NCI-H146 treated with DMSO at 0.1 percent for 48 hours (cell line): ENCODE results near the gene ARHGEF9.
"Not testable (repeated sequence)": the region's sequence is repeated elsewhere in the genome, so short reads cannot be mapped to it uniquely, and the experiment has no call there.

Experiments used
- DNase-seq: peaks from one replicate; lab custom pipeline; 2025; ENCODE audit not compliant: unreplicated experiment; lab: John Stamatoyannopoulos, UW

Gene ARHGEF9

GRCh38 chrX:63664741-63665140 lies 120.3 kb downstream of the ARHGEF9 start:
- DNase-seq, result no peak

DNA sequence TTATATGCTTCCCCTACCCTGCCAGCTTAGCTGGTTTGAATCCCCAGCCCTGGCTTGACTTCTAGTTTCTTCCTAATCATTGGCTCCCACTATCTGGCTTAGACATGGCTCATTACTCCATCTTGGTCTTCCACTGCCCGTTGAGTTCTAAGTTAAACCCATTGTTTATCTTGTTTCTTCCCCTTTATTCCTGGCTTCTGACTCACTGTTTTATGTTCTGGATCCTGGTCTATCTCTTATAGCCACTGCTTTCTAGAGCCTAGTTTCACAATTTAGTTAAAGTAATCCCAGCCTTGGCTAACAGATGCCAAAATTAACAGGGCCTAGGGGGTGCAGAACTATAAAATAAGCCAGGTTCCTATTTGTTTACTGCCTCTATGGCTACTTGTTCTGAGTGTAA lies 120.9 kb downstream of the ARHGEF9 start:
- no peak for DNase-seq

DNA sequence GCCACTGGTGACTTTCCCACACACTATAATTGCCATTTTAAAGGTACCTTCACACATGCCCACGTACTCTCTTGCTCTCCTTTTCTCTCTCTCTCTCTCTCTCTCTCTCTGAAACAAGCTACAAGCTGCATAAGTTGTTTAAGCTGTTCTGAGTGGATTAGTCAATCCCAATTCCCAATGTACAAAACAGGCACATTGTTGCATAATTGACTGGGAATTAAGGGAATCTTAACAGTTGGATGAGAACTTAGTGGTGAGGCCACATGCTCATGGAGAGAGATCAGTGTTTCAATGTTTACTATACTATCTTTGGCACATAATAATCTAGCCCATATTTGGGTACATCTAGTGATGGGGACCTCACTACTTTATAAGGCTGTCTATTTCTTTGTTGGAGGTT lies 123.3 kb downstream of the ARHGEF9 start:
- no peak for DNase-seq

- no peak for DNase-seq
Measured at GRCh38 chrX:63658920-63659319, 126.1 kb downstream of the ARHGEF9 start.

- DNase-seq, result no peak
Measured at GRCh38 chrX:63657821-63658220, 127.2 kb downstream of the ARHGEF9 start.

DNA sequence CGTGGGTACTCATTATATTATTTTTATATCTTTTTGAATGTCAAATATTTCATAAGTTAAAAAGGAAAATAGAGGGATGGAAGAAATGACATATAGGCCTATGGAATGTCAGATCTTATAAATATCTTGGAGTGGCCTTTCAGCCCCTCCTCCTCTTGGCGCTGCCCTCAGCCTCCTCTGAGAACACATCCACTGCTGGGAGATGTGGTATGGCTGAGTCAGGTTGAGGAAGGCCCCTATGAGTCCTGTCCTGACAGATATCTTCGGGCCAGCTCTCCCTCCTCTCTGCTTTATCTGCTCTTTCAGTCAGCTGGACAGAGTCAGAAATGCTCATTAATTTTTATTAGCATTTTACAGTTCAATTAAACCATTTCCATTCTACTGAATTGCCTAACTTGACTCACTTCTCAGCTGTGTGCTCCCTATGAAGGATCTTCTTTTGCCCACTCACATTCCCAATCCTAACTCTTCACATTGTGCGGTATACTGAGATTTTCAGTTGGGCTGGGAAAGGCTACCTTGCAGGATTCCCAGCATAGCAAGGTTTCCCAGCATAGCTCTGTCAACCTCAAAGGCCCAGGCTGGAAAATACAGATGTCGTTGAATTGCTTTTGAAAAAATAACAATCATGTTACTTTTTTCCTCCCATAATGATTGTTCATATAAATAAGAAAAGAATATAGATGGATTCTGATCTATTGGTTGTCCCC lies 128.0 kb downstream of the ARHGEF9 start:
- DNase-seq, result no peak

- DNase-seq, result no peak
Measured at GRCh38 chrX:63652086-63652765, 132.8 kb downstream of the ARHGEF9 start.

DNA sequence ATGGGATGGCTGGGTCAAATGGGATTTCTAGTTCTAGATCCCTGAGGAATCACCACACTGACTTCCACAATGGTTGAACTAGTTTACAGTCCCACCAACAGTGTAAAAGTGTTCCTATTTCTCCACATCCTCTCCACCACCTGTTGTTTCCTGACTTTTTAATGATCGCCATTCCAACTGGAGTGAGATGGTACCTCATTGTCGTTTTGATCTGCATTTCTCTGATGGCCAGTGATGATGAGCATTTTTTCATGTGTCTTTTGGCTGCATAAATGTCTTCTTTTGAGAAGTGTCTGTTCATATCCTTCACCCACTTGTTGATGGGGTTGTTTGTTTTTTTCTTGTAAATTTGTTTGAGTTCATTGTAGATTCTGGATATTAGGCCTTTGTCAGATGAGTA lies 139.3 kb downstream of the ARHGEF9 start:
- not testable (repeated sequence) for DNase-seq

GRCh38 chrX:63635750-63636149 lies 149.3 kb downstream of the ARHGEF9 start:
- no peak for DNase-seq

- DNase-seq, result no peak
Measured at GRCh38 chrX:63613531-63614028, 171.4 kb downstream of the ARHGEF9 start.

DNA sequence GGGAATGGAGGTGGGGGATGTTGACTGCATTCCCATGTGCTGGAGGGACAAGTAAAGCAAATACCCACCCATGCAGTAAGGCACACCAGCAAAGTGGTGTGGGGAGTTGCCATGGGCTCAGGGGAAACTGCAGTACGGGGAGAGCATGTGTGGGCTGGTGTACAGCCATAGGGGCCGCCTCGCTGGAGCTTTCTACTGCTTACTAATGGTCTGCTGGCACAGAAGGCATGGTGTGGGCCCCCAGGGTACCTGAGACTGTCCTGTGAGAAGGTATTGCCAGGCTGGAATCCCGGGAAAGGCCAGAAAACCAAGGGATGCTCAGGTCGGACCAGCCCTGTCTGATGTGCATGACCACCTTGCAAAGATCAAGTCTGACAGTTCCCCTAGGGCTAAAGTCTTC lies 199.1 kb downstream of the ARHGEF9 start:
- no peak for DNase-seq
